ENCODE measurements around the gene CNTROB. TPM values are rescaled to one million over a fixed set of nuclear protein-coding genes. Genes with fewer than 3 reads are reported as not detected.

CNTROB gene
- total and polyA plus RNA-seq, 10 of the 15 experiments (the other 5 are each of a cell fraction or from before 2014, with no cell fraction given), result 2.0 to 36.2 (median 28.2) TPM

DNA sequence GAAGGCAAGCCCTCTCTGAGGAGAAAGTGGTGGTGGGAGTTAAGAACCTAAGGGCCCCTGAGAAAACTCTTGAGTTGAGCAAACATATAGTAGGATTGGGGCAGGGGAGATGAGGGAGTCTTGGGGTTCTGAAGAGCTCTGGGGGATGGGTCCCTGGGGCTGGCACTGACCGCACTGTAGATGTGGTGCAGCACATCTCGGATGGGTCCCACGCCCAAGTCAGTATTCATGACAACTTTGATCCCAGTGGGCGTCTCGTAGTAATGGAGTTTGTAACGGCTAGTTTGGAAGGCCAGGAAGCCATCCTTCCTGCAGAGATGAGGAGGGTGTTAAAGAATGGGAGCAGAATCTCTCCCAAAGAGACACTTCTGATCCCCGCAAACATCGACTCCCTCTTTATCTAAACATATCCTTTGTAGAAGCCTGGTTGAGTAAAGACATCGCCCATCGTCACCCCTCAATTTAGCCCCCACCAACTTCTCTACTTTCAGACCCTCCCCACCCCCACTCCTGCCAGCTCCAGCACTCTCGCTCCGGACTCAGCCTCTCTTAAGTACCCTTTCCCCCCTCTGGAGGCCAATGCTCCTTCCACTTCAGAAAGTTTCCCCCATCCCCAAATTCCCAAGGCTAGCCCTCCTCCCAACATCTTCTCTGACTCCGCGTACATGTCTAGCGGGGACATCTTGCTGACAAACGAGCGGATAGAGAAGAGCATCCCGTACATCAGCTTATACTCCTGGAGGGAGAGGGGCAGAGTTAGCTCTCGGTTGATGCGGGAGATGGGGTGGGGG lies 970 bp upstream of the CNTROB start:
- H3K79me2 ChIP-seq (ENCODE audit: control insufficient read depth, insufficient read depth, low read length), result peaks cover 31% of the 10 kb centered on the region
- TF ChIP-seq, protein P1, sequence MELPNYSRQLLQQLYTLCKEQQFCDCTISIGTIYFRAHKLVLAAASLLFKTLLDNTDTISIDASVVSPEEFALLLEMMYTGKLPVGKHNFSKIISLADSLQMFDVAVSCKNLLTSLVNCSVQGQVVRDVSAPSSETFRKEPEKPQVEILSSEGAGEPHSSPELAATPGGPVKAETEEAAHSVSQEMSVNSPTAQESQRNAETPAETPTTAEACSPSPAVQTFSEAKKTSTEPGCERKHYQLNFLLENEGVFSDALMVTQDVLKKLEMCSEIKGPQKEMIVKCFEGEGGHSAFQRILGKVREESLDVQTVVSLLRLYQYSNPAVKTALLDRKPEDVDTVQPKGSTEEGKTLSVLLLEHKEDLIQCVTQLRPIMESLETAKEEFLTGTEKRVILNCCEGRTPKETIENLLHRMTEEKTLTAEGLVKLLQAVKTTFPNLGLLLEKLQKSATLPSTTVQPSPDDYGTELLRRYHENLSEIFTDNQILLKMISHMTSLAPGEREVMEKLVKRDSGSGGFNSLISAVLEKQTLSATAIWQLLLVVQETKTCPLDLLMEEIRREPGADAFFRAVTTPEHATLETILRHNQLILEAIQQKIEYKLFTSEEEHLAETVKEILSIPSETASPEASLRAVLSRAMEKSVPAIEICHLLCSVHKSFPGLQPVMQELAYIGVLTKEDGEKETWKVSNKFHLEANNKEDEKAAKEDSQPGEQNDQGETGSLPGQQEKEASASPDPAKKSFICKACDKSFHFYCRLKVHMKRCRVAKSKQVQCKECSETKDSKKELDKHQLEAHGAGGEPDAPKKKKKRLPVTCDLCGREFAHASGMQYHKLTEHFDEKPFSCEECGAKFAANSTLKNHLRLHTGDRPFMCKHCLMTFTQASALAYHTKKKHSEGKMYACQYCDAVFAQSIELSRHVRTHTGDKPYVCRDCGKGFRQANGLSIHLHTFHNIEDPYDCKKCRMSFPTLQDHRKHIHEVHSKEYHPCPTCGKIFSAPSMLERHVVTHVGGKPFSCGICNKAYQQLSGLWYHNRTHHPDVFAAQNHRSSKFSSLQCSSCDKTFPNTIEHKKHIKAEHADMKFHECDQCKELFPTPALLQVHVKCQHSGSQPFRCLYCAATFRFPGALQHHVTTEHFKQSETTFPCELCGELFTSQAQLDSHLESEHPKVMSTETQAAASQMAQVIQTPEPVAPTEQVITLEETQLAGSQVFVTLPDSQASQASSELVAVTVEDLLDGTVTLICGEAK (IDR thresholded peaks at IDR 0.05; ENCODE audit: borderline replicate concordance), result no peak
- TF ChIP-seq, protein P2, sequence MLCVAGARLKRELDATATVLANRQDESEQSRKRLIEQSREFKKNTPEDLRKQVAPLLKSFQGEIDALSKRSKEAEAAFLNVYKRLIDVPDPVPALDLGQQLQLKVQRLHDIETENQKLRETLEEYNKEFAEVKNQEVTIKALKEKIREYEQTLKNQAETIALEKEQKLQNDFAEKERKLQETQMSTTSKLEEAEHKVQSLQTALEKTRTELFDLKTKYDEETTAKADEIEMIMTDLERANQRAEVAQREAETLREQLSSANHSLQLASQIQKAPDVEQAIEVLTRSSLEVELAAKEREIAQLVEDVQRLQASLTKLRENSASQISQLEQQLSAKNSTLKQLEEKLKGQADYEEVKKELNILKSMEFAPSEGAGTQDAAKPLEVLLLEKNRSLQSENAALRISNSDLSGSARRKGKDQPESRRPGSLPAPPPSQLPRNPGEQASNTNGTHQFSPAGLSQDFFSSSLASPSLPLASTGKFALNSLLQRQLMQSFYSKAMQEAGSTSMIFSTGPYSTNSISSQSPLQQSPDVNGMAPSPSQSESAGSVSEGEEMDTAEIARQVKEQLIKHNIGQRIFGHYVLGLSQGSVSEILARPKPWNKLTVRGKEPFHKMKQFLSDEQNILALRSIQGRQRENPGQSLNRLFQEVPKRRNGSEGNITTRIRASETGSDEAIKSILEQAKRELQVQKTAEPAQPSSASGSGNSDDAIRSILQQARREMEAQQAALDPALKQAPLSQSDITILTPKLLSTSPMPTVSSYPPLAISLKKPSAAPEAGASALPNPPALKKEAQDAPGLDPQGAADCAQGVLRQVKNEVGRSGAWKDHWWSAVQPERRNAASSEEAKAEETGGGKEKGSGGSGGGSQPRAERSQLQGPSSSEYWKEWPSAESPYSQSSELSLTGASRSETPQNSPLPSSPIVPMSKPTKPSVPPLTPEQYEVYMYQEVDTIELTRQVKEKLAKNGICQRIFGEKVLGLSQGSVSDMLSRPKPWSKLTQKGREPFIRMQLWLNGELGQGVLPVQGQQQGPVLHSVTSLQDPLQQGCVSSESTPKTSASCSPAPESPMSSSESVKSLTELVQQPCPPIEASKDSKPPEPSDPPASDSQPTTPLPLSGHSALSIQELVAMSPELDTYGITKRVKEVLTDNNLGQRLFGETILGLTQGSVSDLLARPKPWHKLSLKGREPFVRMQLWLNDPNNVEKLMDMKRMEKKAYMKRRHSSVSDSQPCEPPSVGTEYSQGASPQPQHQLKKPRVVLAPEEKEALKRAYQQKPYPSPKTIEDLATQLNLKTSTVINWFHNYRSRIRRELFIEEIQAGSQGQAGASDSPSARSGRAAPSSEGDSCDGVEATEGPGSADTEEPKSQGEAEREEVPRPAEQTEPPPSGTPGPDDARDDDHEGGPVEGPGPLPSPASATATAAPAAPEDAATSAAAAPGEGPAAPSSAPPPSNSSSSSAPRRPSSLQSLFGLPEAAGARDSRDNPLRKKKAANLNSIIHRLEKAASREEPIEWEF (IDR thresholded peaks at IDR 0.05; ENCODE audit: insufficient replicate concordance, low read depth, low read length), result no peak
- TF ChIP-seq CREM (IDR thresholded peaks at IDR 0.05; ENCODE audit: low read depth) (no peak), IKZF2 (IDR thresholded peaks at IDR 0.05) (no peak), HCFC1 (IDR thresholded peaks at IDR 0.05; ENCODE audit: low read length) (no peak), NFYA (IDR thresholded peaks at IDR 0.05; ENCODE audit: borderline replicate concordance, low read depth, low read length) (no peak), REST (IDR thresholded peaks at IDR 0.05; ENCODE audit: low read depth, low read length) (no peak)
- FAIRE-seq, result no peak

More for the DNA sequence above, 970 bp upstream of the CNTROB start:
- no peaks in the 10 kb centered on the region for H4K20me1 ChIP-seq (ENCODE audit: control insufficient read depth, insufficient read depth)
- in situ Hi-C loops (cut with MboI) (no loop called here), intact Hi-C loops (cut with micrococcal nuclease; ENCODE audit: unreplicated experiment) (loop anchor here (5.0 kb wide), 1 partner anchor 56 kb away; no protein-coding TSS in a partner anchor)
- peak overlapping the region; percentile 100 for H3K4me3 ChIP-seq
- RAD21 ChIA-PET (ENCODE audit: unreplicated experiment), result interaction anchor here (0.6 to 2.8 kb wide), 13 partner anchors 13 to 259 kb away, joined by 3 to 14 read pairs (median 4); partner anchors contain the start of genes BORCS6, NAA38 and RNF227
- no peaks in the 10 kb centered on the region for H3K9me3 ChIP-seq (replicated peaks; ENCODE audit: control insufficient read depth, insufficient read depth, low read length)
- peaks cover 8% of the 10 kb centered on the region for H3K4me1 ChIP-seq (ENCODE audit: control insufficient read depth, insufficient read depth, low read length)
- DNase-seq (ENCODE audit: low read depth, low spot score) (no peak), ATAC-seq (no peak)
- SMC1A ChIA-PET (ENCODE audit: uncharacterized antibody, unreplicated experiment), result interaction anchor here (1.1 to 2.7 kb wide), 7 partner anchors 10 to 96 kb away, joined by 3 to 16 read pairs (median 4); no protein-coding TSS in a partner anchor
- H3K9ac ChIP-seq (ENCODE audit: control insufficient read depth, insufficient read depth, low read length), result peak overlapping the region; percentile 97
- peak overlapping the region; percentile 87 for H2AFZ ChIP-seq (ENCODE audit: control insufficient read depth, low read depth, low read length)
- 22% methylated on average over 20 of the region's 20 CpGs for whole genome bisulfite sequencing (ENCODE audit: insufficient coverage, insufficient replicate concordance, low lambda C conversion rate, missing lambda C conversion rate)
- BruUV-seq (replicated peaks), result TSS peak; percentile 93
- peak overlapping the region; percentile 58 for H3K4me2 ChIP-seq (ENCODE audit: control insufficient read depth, insufficient read depth)
- H3K27me3 ChIP-seq (replicated peaks in 1 of 2; ENCODE audit: control insufficient read depth in 2 of 2, insufficient read depth in 2 of 2, low read length in 1 of 2), result no peaks in the 10 kb centered on the region
- CTCF ChIA-PET, result interaction anchor here (0.7 to 8.9 kb wide), 13 partner anchors 13 to 127 kb away, joined by 3 to 76 read pairs (median 5); partner anchors contain the start of genes CYB5D1, NAA38 and RNF227
- POLR2A ChIA-PET, result interaction anchor here (0.6 to 3.4 kb wide), 12 partner anchors 11 to 96 kb away, joined by 3 to 27 read pairs (median 4); partner anchors contain the start of genes NAA38 and RNF227
- H3K36me3 ChIP-seq (ENCODE audit: control insufficient read depth in 2 of 2, insufficient read depth in 2 of 2, low read length in 1 of 2), result no peaks in the 10 kb centered on the region; a peak in 1 of 4 replicates
- H3K27ac ChIP-seq (ENCODE audit: control insufficient read depth, insufficient read depth), result peak overlapping the region; percentile 71
